H1 (cell line): ENCODE measurements around the gene MRPS25. TPM values are rescaled to one million over a fixed set of nuclear protein-coding genes. Genes with fewer than 3 reads are reported as not detected.

Experiments
- EGR1 ChIP-seq: IDR thresholded peaks from 2 replicates; pipeline ENCODE4 v1.6.1; 2011; ENCODE audit warnings: low read depth, low read length, borderline replicate concordance
- polyA plus RNA-seq, 7 experiments: library from polyadenylated mRNA; depleted of rRNA in 3 of 7; stranded (reverse) in 5 of 7; unstranded in 2 of 7; fragments of >200 nt in 5 of 7; fragments of 200-250 nt in 2 of 7; gene quantifications; 1 replicate in 5 of 7; 2 replicates in 1 of 7; 4 replicates in 1 of 7; pipeline versions ENCODE4 v1.2.1 to v1.2.3, GENCODE V29; 2011 to 2013; ENCODE audit warnings: missing spikeins in 2 of 7, mixed read lengths in 2 of 7
- total RNA-seq: library from RNA; stranded (reverse); fragmentation: NEBNext Ultra II Directional; extraction: Animal tissue kit (Norgen Biotek cat#: 25700); gene quantifications from 2 replicates; pipeline ENCODE4 v1.2.1, GENCODE V29; 2021
- TF ChIP-seq, protein P1 (sequence below): IDR thresholded peaks from 2 replicates; pipeline ENCODE4 v1.6.1; 2012; ENCODE audit warnings: inconsistent platforms

Gene MRPS25
- total and polyA plus RNA-seq, 2 of the 8 experiments (the other 6 are each of a cell fraction or from before 2014, with no cell fraction given): 23.0 to 56.5 TPM

GRCh38 chr3:15083252-15083651 is 18.1 kb upstream of the MRPS25 start (continued):
- TF ChIP-seq, protein P1, sequence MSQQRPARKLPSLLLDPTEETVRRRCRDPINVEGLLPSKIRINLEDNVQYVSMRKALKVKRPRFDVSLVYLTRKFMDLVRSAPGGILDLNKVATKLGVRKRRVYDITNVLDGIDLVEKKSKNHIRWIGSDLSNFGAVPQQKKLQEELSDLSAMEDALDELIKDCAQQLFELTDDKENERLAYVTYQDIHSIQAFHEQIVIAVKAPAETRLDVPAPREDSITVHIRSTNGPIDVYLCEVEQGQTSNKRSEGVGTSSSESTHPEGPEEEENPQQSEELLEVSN: no peak
- TF ChIP-seq EGR1: no peak
